HCT116 (cell line): Measurements from ENCODE around the gene PAK1. TPM values are rescaled to one million over a fixed set of nuclear protein-coding genes. Genes with fewer than 3 reads are reported as not detected.

Experiments used
- ATAC-seq: fragments of 200-7000 bp; cut with Tn5 transposase; 2 replicates; pipeline ENCODE4 v1.9.1; 2020; ENCODE audit warnings: mild to moderate bottlenecking, moderate library complexity
- BruUV-seq: library from RNA; stranded (reverse); fragments of 400-500 nt; replicated peaks from 2 replicates; lab custom pipeline; 2021; lab: Mats Ljungman, UMichigan
- CTCF ChIA-PET: fragments of 300-600 bp; sonication (Branson Sonifier 250); formaldehyde crosslinking; loops from one replicate; lab custom pipeline; 2021; ENCODE audit warnings: antibody characterized with exemption; lab: Charles Lee
- POLR2A ChIA-PET: fragments of 300-600, 350-600 bp; sonication (Branson Sonifier 250); formaldehyde crosslinking; loops from one replicate; lab custom pipeline; 2021; ENCODE audit warnings: antibody characterized with exemption; lab: Charles Lee
- RAD21 ChIA-PET, 2 experiments: fragments of 300-600 bp; sonication (Branson Sonifier 250); formaldehyde crosslinking; loops; one replicate each; lab custom pipeline; 2023; ENCODE audit warnings: low total read pairs in 2 of 2; ENCODE audit not compliant: uncharacterized antibody in 2 of 2, unreplicated experiment in 2 of 2, low non-redundant PET in 1 of 2; lab: Charles Lee
- DNase-seq: peaks from one replicate; pipeline ENCODE4 v3.0.0-alpha.2; 2010; ENCODE audit warnings: low read depth, low spot score
- H2AFZ ChIP-seq: fragments of 200-600 bp; shearing (Covaris generic), sonication (generic); 2 replicates; pipeline ENCODE4 v1.6.1; 2017; ENCODE audit warnings: low read depth, mixed run types, mixed read lengths, antibody characterized with exemption, low read length; ENCODE audit not compliant: poor library complexity, severe bottlenecking
- H3K27ac ChIP-seq: 2 replicates; pipeline ENCODE4 v1.5.1; 2012; ENCODE audit warnings: low read depth, low read length
- H3K27me3 ChIP-seq: fragments of 200-600 bp; sonication (generic); 2 replicates; pipeline ENCODE4 v1.6.1; 2016; ENCODE audit warnings: mixed run types, low read length, mixed read lengths; ENCODE audit not compliant: insufficient read depth
- H3K36me3 ChIP-seq, 2 experiments: fragments of 200-500 bp in 1 of 2; fragments of 200-600 bp in 1 of 2; sonication (Bioruptor generic) in 1 of 2; sonication (generic) in 1 of 2; 2 replicates each; pipeline versions ENCODE4 v1.5.1 to v1.6.1; 2014 to 2016; ENCODE audit warnings: low read length in 2 of 2, inconsistent platforms in 1 of 2, mixed read lengths in 1 of 2, mixed run types in 1 of 2; ENCODE audit not compliant: insufficient read depth in 2 of 2, control insufficient read depth in 1 of 2
- H3K4me1 ChIP-seq, 2 experiments: fragments of 200-600 bp in 1 of 2; sonication (generic) in 1 of 2; 2 replicates each; pipeline versions ENCODE4 v1.5.1 to v1.6.1; 2012 to 2017; ENCODE audit warnings: low read length in 2 of 2, inconsistent platforms in 1 of 2, mild to moderate bottlenecking in 1 of 2, mixed read lengths in 1 of 2, mixed run types in 1 of 2, moderate library complexity in 1 of 2; ENCODE audit not compliant: insufficient read depth in 2 of 2, control insufficient read depth in 1 of 2
- H3K4me2 ChIP-seq: fragments of 200-600 bp; sonication (generic); 2 replicates; pipeline ENCODE4 v1.6.1; 2017; ENCODE audit warnings: mixed run types, low read length, mixed read lengths
- H3K4me3 ChIP-seq, 2 experiments: fragments of 200-600 bp in 1 of 2; sonication (generic) in 1 of 2; replicated peaks in 1 of 2; 2 replicates each; pipeline ENCODE4 v1.5.1; 2011 to 2016; ENCODE audit warnings: low read length in 2 of 2, control low read depth in 1 of 2, low read depth in 1 of 2, mild to moderate bottlenecking in 1 of 2, mixed read lengths in 1 of 2, mixed run types in 1 of 2
- H3K79me2 ChIP-seq: fragments of 200-600 bp; sonication (generic); 2 replicates; pipeline ENCODE4 v1.6.1; 2017; ENCODE audit warnings: mild to moderate bottlenecking, mixed run types, low read length, moderate library complexity, mixed read lengths; ENCODE audit not compliant: insufficient read depth
- H3K9ac ChIP-seq: fragments of 200-600 bp; sonication (generic); 2 replicates; pipeline ENCODE4 v1.6.1; 2016; ENCODE audit warnings: low read length, mixed read lengths
- H3K9me2 ChIP-seq: fragments of 200-600 bp; sonication (generic), shearing (Covaris generic); 2 replicates; pipeline ENCODE4 v1.6.1; 2017; ENCODE audit warnings: mixed run types, mild to moderate bottlenecking, moderate library complexity; ENCODE audit not compliant: insufficient read depth
- H3K9me3 ChIP-seq, 2 experiments: fragments of 200-500 bp in 1 of 2; fragments of 200-600 bp in 1 of 2; sonication (Bioruptor generic) in 1 of 2; sonication (generic) in 1 of 2; 2 replicates each; pipeline ENCODE4 v1.6.1; 2014 to 2017; ENCODE audit warnings: low read length in 2 of 2, mixed read lengths in 2 of 2, inconsistent platforms in 1 of 2, low read depth in 1 of 2, mild to moderate bottlenecking in 1 of 2, mixed run types in 1 of 2, moderate library complexity in 1 of 2; ENCODE audit not compliant: control insufficient read depth in 1 of 2, insufficient read depth in 1 of 2
- H4K20me1 ChIP-seq: fragments of 200-600 bp; sonication (generic), shearing (Covaris generic); 2 replicates; pipeline ENCODE4 v1.6.1; 2017; ENCODE audit warnings: mixed run types, mild to moderate bottlenecking, moderate library complexity; ENCODE audit not compliant: insufficient read depth
- CEBPB ChIP-seq: IDR thresholded peaks from 2 replicates; pipeline ENCODE4 v1.6.1; 2012; ENCODE audit warnings: low read depth
- ELF1 ChIP-seq: IDR thresholded peaks from 2 replicates; pipeline ENCODE4 v1.6.1; 2012; ENCODE audit warnings: low read depth, borderline replicate concordance
- EZH2 ChIP-seq: fragments of 200-600 bp; sonication (generic); IDR thresholded peaks from 2 replicates; pipeline ENCODE4 v1.6.1; 2017; ENCODE audit warnings: antibody characterized with exemption, mixed run types
- EZH2phosphoT487 ChIP-seq: fragments of 200-600 bp; IDR thresholded peaks from 2 replicates; pipeline ENCODE4 v1.6.1; 2018; ENCODE audit warnings: antibody characterized with exemption, borderline replicate concordance
- FOSL1 ChIP-seq: IDR thresholded peaks from 2 replicates; pipeline ENCODE4 v1.6.1; 2012; ENCODE audit warnings: low read depth
- JUND ChIP-seq: IDR thresholded peaks from 2 replicates; pipeline ENCODE4 v1.6.1; 2012
- POLR2A ChIP-seq: IDR thresholded peaks from 2 replicates; pipeline ENCODE4 v1.7.0; 2011; ENCODE audit warnings: borderline replicate concordance; ENCODE audit not compliant: insufficient read depth, insufficient read length; ENCODE audit errors: extremely low read depth
- SIN3A ChIP-seq: IDR thresholded peaks from 2 replicates; pipeline ENCODE4 v1.6.1; 2012; ENCODE audit warnings: low read depth
- SP1 ChIP-seq: IDR thresholded peaks from 2 replicates; pipeline ENCODE4 v1.6.1; 2012; ENCODE audit warnings: low read depth
- SRF ChIP-seq: IDR thresholded peaks from 2 replicates; pipeline ENCODE4 v1.6.1; 2012; ENCODE audit warnings: low read depth
- YY1 ChIP-seq: IDR thresholded peaks from 2 replicates; pipeline ENCODE4 v1.6.1; 2011; ENCODE audit warnings: low read length, low read depth, moderate library complexity, mild to moderate bottlenecking; ENCODE audit not compliant: insufficient replicate concordance; ENCODE audit errors: extremely low read depth
- ZFX ChIP-seq: fragments of 450-650 bp; IDR thresholded peaks from 2 replicates; pipeline ENCODE4 v1.6.1; 2017
- ZNF274 ChIP-seq: fragments of 200-500 bp; sonication (Bioruptor generic); IDR thresholded peaks from 2 replicates; pipeline ENCODE4 v1.6.1; 2014; ENCODE audit warnings: mild to moderate bottlenecking, low read depth, low read length, inconsistent platforms
- intact Hi-C: fragments of 100-400 bp; cut with micrococcal nuclease; formaldehyde crosslinking; loops from 2 replicates; pipeline ENCODE4 v1.10.0; 2022
- total RNA-seq: library from RNA; stranded (reverse); gene quantifications from one replicate; pipeline ENCODE4 v1.2.1, GENCODE V29; 2021; ENCODE audit not compliant: unreplicated experiment
- TF ChIP-seq, protein P1 (sequence below): IDR thresholded peaks from 2 replicates; pipeline ENCODE4 v1.6.1; 2011; ENCODE audit warnings: mild to moderate bottlenecking, low read length, moderate library complexity; ENCODE audit not compliant: insufficient replicate concordance; ENCODE audit errors: extremely low read depth
- TF ChIP-seq, protein P2 (sequence below), 3 experiments: fragments of 200-600 bp in 1 of 3; sonication (generic) in 1 of 3; IDR thresholded peaks in 2 of 3; conservative IDR thresholded peaks in 1 of 3; 2 replicates each; pipeline ENCODE4 v1.5.1; 2012 to 2017; ENCODE audit warnings: low read depth in 2 of 3, low read length in 2 of 3, antibody characterized with exemption in 1 of 3, borderline replicate concordance in 1 of 3, control low read depth in 1 of 3, mild to moderate bottlenecking in 1 of 3, mixed read lengths in 1 of 3, mixed run types in 1 of 3, moderate library complexity in 1 of 3; ENCODE audit not compliant: insufficient read depth in 1 of 3

PAK1 gene
- total RNA-seq, 1 experiment from 2014 or later: 56.1 TPM

DNA sequence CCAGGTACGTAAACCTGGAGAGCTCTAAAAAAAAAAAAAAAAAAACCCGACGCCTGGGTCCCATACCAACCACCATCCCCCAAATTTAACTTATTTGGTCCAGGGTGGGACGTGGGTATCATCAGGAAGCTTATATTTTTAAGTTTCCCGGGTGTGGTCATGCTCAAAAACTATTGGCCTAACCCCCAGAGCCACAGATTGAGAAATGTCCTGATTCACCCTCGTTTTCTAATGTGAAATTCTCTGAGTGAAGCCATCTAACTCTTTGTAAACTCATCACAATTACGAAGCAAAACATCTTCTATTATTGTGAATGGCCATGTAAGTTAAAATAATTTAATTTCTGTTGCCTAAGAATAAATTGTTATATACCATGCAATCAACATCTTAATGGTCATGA, 29.6 kb downstream of the PAK1 start:
- TF ChIP-seq YY1 (no peak), EZH2phosphoT487 (no peak), JUND (no peak), CEBPB (no peak), FOSL1 (no peak), ZFX (no peak), SRF (no peak), EZH2 (no peak), SIN3A (no peak), SP1 (no peak), ZNF274 (no peak), POLR2A (no peak), ELF1 (no peak)
- TF ChIP-seq, protein P1, sequence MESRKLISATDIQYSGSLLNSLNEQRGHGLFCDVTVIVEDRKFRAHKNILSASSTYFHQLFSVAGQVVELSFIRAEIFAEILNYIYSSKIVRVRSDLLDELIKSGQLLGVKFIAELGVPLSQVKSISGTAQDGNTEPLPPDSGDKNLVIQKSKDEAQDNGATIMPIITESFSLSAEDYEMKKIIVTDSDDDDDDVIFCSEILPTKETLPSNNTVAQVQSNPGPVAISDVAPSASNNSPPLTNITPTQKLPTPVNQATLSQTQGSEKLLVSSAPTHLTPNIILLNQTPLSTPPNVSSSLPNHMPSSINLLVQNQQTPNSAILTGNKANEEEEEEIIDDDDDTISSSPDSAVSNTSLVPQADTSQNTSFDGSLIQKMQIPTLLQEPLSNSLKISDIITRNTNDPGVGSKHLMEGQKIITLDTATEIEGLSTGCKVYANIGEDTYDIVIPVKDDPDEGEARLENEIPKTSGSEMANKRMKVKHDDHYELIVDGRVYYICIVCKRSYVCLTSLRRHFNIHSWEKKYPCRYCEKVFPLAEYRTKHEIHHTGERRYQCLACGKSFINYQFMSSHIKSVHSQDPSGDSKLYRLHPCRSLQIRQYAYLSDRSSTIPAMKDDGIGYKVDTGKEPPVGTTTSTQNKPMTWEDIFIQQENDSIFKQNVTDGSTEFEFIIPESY: no peak
- TF ChIP-seq, protein P2, sequence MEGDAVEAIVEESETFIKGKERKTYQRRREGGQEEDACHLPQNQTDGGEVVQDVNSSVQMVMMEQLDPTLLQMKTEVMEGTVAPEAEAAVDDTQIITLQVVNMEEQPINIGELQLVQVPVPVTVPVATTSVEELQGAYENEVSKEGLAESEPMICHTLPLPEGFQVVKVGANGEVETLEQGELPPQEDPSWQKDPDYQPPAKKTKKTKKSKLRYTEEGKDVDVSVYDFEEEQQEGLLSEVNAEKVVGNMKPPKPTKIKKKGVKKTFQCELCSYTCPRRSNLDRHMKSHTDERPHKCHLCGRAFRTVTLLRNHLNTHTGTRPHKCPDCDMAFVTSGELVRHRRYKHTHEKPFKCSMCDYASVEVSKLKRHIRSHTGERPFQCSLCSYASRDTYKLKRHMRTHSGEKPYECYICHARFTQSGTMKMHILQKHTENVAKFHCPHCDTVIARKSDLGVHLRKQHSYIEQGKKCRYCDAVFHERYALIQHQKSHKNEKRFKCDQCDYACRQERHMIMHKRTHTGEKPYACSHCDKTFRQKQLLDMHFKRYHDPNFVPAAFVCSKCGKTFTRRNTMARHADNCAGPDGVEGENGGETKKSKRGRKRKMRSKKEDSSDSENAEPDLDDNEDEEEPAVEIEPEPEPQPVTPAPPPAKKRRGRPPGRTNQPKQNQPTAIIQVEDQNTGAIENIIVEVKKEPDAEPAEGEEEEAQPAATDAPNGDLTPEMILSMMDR (IDR thresholded peaks at IDR 0.05 in 2 of 3, conservative IDR thresholded peaks at IDR 0.05 in 1 of 3; ENCODE audit: borderline replicate concordance in 1 of 3, insufficient read depth in 1 of 3, low read depth in 2 of 3, low read length in 2 of 3): no peak
- Histone ChIP-seq H3K27ac (no peak overlapping the region), H3K79me2 (no peaks in the 10 kb centered on the region), H2AFZ (no peak overlapping the region), H3K9ac (no peak overlapping the region), H3K4me3 (no peak overlapping the region), H3K4me2 (no peak overlapping the region), H4K20me1 (no peaks in the 10 kb centered on the region), H3K4me1 (no peaks in the 10 kb centered on the region), H3K9me2 (no peaks in the 10 kb centered on the region), H3K27me3 (no peaks in the 10 kb centered on the region), H3K9me3 (no peaks in the 10 kb centered on the region), H3K36me3 (no peaks in the 10 kb centered on the region)
- ChIA-PET CTCF (no interaction called here), RAD21 (no interaction called here), POLR2A (no interaction called here)
- intact Hi-C loops: no loop called here
- no peak for DNase-seq
- ATAC-seq: no peak
- no TSS peak for BruUV-seq
